ENCODE results near the gene TAS2R31. TPM values are rescaled to one million over a fixed set of nuclear protein-coding genes. Genes with fewer than 3 reads are reported as not detected.

TAS2R31 gene
- total and polyA plus RNA-seq, 2 donors (not counting 3 experiments of a cell fraction or from before 2014, with no cell fraction given) = 0.12 to 3.2 TPM

DNA sequence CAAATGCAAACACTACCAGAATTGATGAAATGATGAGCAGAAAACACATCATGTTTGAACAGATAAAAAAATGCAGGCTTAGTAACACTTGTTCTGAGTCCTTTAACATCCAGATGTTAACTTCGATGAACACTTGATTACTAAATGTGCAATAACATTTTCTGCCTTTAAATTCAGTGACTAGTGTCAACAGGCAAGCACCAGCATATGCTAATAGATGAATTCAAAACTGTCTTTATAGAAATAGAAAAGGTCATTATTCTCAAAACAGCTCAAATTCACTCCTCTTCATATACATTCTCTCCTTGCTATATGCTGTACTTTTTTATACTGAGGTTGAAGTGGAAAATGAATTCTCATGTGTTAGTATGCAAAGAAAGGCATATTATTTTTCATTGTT, 8.7 kb downstream of the TAS2R31 start, which contains the start of gene TAS2R19:
TAS2R19 (minus strand) TSS at position 101 of the 400 bp plus-strand sequence; CDS start at position 52, 49 bp downstream.
- TF ChIP-seq FOS (IDR thresholded peaks at IDR 0.05; ENCODE audit: borderline replicate concordance, insufficient read depth, low read length) (no peak), JUN (IDR thresholded peaks at IDR 0.05; ENCODE audit: borderline replicate concordance, insufficient read depth, insufficient read length, low read depth) (no peak), EZH2 (IDR thresholded peaks at IDR 0.05; ENCODE audit: borderline replicate concordance, low read depth, low read length, severe bottlenecking) (no peak), MYC (IDR thresholded peaks at IDR 0.05; ENCODE audit: low read depth, low read length) (no peak), POLR2A (IDR thresholded peaks at IDR 0.05; ENCODE audit: low read depth, low read length) (no peak), POLR2AphosphoS5 (IDR thresholded peaks at IDR 0.05; ENCODE audit: insufficient read depth, low read depth, low read length) (no peak), GATA2 (IDR thresholded peaks at IDR 0.05; ENCODE audit: insufficient read depth, insufficient read length, low read depth, low read length) (no peak)
- TF ChIP-seq, protein P1, sequence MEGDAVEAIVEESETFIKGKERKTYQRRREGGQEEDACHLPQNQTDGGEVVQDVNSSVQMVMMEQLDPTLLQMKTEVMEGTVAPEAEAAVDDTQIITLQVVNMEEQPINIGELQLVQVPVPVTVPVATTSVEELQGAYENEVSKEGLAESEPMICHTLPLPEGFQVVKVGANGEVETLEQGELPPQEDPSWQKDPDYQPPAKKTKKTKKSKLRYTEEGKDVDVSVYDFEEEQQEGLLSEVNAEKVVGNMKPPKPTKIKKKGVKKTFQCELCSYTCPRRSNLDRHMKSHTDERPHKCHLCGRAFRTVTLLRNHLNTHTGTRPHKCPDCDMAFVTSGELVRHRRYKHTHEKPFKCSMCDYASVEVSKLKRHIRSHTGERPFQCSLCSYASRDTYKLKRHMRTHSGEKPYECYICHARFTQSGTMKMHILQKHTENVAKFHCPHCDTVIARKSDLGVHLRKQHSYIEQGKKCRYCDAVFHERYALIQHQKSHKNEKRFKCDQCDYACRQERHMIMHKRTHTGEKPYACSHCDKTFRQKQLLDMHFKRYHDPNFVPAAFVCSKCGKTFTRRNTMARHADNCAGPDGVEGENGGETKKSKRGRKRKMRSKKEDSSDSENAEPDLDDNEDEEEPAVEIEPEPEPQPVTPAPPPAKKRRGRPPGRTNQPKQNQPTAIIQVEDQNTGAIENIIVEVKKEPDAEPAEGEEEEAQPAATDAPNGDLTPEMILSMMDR (IDR thresholded peaks at IDR 0.05; ENCODE audit: extremely low read depth in 1 of 2, insufficient read depth in 1 of 2, low read depth in 1 of 2, low read length in 2 of 2) = no peak
- TF ChIP-seq, protein P2, sequence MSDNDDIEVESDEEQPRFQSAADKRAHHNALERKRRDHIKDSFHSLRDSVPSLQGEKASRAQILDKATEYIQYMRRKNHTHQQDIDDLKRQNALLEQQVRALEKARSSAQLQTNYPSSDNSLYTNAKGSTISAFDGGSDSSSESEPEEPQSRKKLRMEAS (IDR thresholded peaks at IDR 0.05; ENCODE audit: insufficient read depth, insufficient read length) = no peak
- BruUV-seq (replicated peaks) = no TSS peak
- dilution Hi-C loops (cut with MboI; ENCODE audit: extremely low pct_ligation_motif_present, low sequenced_read_pairs) = no loop called here
- Histone ChIP-seq H3K4me1 (ENCODE audit: control insufficient read depth, extremely low read depth, insufficient read depth, low read length) (no peaks in the 10 kb centered on the region), H3K79me2 (ENCODE audit: control insufficient read depth, insufficient read depth, low read length) (no peaks in the 10 kb centered on the region), H4K20me1 (replicated peaks; ENCODE audit: control insufficient read depth, extremely low read depth, insufficient read depth, low read length) (no peaks in the 10 kb centered on the region), H3K27ac (ENCODE audit: insufficient read depth, low read depth, low read length) (no peak within 1 kb of the TSS), H3K4me3 (replicated peaks in 1 of 3; ENCODE audit: insufficient read depth in 1 of 3, low read depth in 1 of 3, low read length in 3 of 3) (no peak within 1 kb of the TSS), H2AFZ (ENCODE audit: low read depth, low read length) (no peak within 1 kb of the TSS), H3K9me3 (replicated peaks; ENCODE audit: control insufficient read depth, insufficient read depth, low read length) (no peaks in the 10 kb centered on the region), H3K4me2 (ENCODE audit: insufficient read depth, low read length) (no peak within 1 kb of the TSS), H3K9ac (replicated peaks; ENCODE audit: extremely low read depth, insufficient read depth, low read length) (no peak within 1 kb of the TSS), H3K36me3 (ENCODE audit: control insufficient read depth in 2 of 2, extremely low read depth in 1 of 2, insufficient read depth in 2 of 2, low read length in 2 of 2) (no peaks in the 10 kb centered on the region), H3K9me1 (replicated peaks; ENCODE audit: control insufficient read depth, extremely low read depth, insufficient read depth, low read length) (no peaks in the 10 kb centered on the region), H3K27me3 (ENCODE audit: control insufficient read depth in 2 of 2, insufficient read depth in 2 of 2, low read length in 2 of 2) (no peaks in the 10 kb centered on the region)
- intact Hi-C loops (cut with micrococcal nuclease) = no loop called here
- DNase-seq (ENCODE audit: low read depth, low spot score) = no peak
- ChIA-PET POLR2A (no interaction called here), CTCF (no interaction called here)
- FAIRE-seq = no peak

Data from endothelial cell of umbilical vein (primary cell).